ENCODE data around the gene PTH1R. TPM values are rescaled to one million over a fixed set of nuclear protein-coding genes. Genes with fewer than 3 reads are reported as not detected.
A peak's percentile ranks its signal among the peaks of the same experiment; 100 is the strongest.

Gene PTH1R
- total RNA-seq, 6 donors from 2014 or later, result 2.6 to 48.2 (median 16.2) TPM

GRCh38 chr3:46947981-46948791, 70.7 kb downstream of the PTH1R start:
- ATAC-seq (ENCODE audit: low FRiP score in 2 of 2), result peak; percentile 66 to 90
- WGBS, 2 donors, result 31 to 41% methylated on average over 14 to 19 of the region's 19 CpGs
- H3K9me3 ChIP-seq, result no peaks in the 10 kb centered on the region
- DNase-seq, result peak; percentile 52 to 93
- H3K27ac ChIP-seq, result peak overlapping the region; percentile 71 to 89 (median 83)
- no peak overlapping the region for H3K4me3 ChIP-seq
- H3K36me3 ChIP-seq, result no peaks in the 10 kb centered on the region
- H3K27me3 ChIP-seq, result no peaks in the 10 kb centered on the region
- peaks cover 82 to 87% (median 85%) of the 10 kb centered on the region in 4 donors for H3K4me1 ChIP-seq
- TF ChIP-seq POLR2AphosphoS5 (IDR thresholded peaks at IDR 0.05), result peak; percentile 78 to 87
- TF ChIP-seq EP300 (IDR thresholded peaks at IDR 0.05), result peak in 2 of 4 donors; percentile 52 to 75
- no peak for TF ChIP-seq CTCF (IDR thresholded peaks at IDR 0.05)
- peak in 1 of 4 donors; percentile 23 for TF ChIP-seq POLR2A (IDR thresholded peaks at IDR 0.05)

GRCh38 chr3:46948830-46949671, 71.5 kb downstream of the PTH1R start:
- no peak overlapping the region for H3K4me3 ChIP-seq
- DNase-seq (peak in 1 of 2 donors; percentile 82), ATAC-seq (ENCODE audit: low FRiP score in 2 of 2) (peak; percentile 65 to 73)
- TF ChIP-seq CTCF (IDR thresholded peaks at IDR 0.05) (no peak), POLR2AphosphoS5 (IDR thresholded peaks at IDR 0.05) (peak in 1 of 2 donors; percentile 30)
- H3K27ac ChIP-seq, result peak overlapping the region; percentile 71 to 89 (median 83)
- WGBS, 2 donors, result 17 to 36% methylated on average over 5 to 6 of the region's 6 CpGs
- no peaks in the 10 kb centered on the region for H3K9me3 ChIP-seq
- H3K4me1 ChIP-seq, result peaks cover 84 to 87% (median 85%) of the 10 kb centered on the region in 4 donors
- no peaks in the 10 kb centered on the region for H3K27me3 ChIP-seq
- H3K36me3 ChIP-seq, result no peaks in the 10 kb centered on the region

GRCh38 chr3:46950177-46950576, 72.7 kb downstream of the PTH1R start:
- 96 to 97% methylated on average over 2 of the region's 2 CpGs for WGBS, 2 donors
- DNase-seq, result no peak
- Histone ChIP-seq H3K4me1 (peaks cover 83 to 89% (median 86%) of the 10 kb centered on the region in 4 donors), H3K27me3 (no peaks in the 10 kb centered on the region), H3K36me3 (no peaks in the 10 kb centered on the region), H3K9me3 (no peaks in the 10 kb centered on the region), H3K4me3 (no peak overlapping the region), H3K27ac (peak overlapping the region in 2 of 4 donors; percentile 79 to 89)
- ATAC-seq (ENCODE audit: low FRiP score in 2 of 2), result no peak
- TF ChIP-seq POLR2A (IDR thresholded peaks at IDR 0.05), result no peak
- no peak for TF ChIP-seq CTCF (IDR thresholded peaks at IDR 0.05)
- TF ChIP-seq POLR2AphosphoS5 (IDR thresholded peaks at IDR 0.05), result no peak
- no peak for TF ChIP-seq EP300 (IDR thresholded peaks at IDR 0.05)

GRCh38 chr3:46950650-46951241, 73.2 kb downstream of the PTH1R start:
- H3K4me3 ChIP-seq, result no peak overlapping the region
- peak overlapping the region in 2 of 4 donors; percentile 79 to 89 for H3K27ac ChIP-seq
- H3K4me1 ChIP-seq, result peaks cover 84 to 94% (median 88%) of the 10 kb centered on the region in 4 donors

More at GRCh38 chr3:46950650-46951241, 73.2 kb downstream of the PTH1R start:
- no peak for DNase-seq
- H3K9me3 ChIP-seq, result no peaks in the 10 kb centered on the region
- H3K27me3 ChIP-seq, result no peaks in the 10 kb centered on the region
- no peak for TF ChIP-seq EP300 (IDR thresholded peaks at IDR 0.05)
- TF ChIP-seq POLR2AphosphoS5 (IDR thresholded peaks at IDR 0.05), result no peak
- TF ChIP-seq POLR2A (IDR thresholded peaks at IDR 0.05), result no peak
- no peak for TF ChIP-seq CTCF (IDR thresholded peaks at IDR 0.05)
- H3K36me3 ChIP-seq, result no peaks in the 10 kb centered on the region
- ATAC-seq (ENCODE audit: low FRiP score in 2 of 2), result no peak
- WGBS, 2 donors, result 77 to 82% methylated on average over 7 of the region's 7 CpGs

Measured in upper lobe of left lung (tissue), 6 donors.